ENCODE results near the gene MAGI1.
"Not testable (repeated sequence)": the region's sequence is repeated elsewhere in the genome, so short reads cannot be mapped to it uniquely, and the experiment has no call there.

Gene MAGI1

DNA sequence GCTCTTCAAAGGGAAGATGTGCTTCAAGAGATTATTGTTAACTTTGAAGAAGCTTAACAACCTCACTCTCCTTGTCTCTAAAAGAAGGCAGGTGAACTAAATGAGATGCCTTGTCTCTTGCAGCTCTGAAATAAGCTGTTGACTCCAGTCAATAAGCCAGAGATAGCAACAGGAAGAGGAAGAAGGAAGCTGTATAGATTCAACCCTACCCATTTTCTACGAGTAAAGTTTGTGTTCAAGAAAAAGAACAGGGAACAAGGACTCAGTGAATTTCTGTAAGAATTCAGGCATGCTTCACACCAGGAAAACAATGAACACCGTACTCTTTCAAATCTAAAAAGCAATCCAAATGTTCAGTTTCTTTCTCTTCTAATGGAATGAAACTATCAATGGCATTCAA is 503.5 kb downstream of the MAGI1 start:
- no peaks in the 10 kb centered on the region for H3K36me3 Mint-ChIP-seq
- H3K4me1 Mint-ChIP-seq: no peaks in the 10 kb centered on the region
- no peak overlapping the region for H3K4me3 Mint-ChIP-seq
- H3K27ac Mint-ChIP-seq: no peak overlapping the region
- peaks cover 7% of the 10 kb centered on the region for H3K9me3 Mint-ChIP-seq
- no peak for ATAC-seq
- no peaks in the 10 kb centered on the region for H3K27me3 Mint-ChIP-seq

GRCh38 chr3:65534805-65535204 is 503.9 kb downstream of the MAGI1 start:
- Mint-ChIP-seq H3K36me3 (no peaks in the 10 kb centered on the region), H3K27me3 (no peaks in the 10 kb centered on the region), H3K27ac (no peak overlapping the region), H3K4me1 (no peaks in the 10 kb centered on the region), H3K9me3 (peaks cover 7% of the 10 kb centered on the region), H3K4me3 (no peak overlapping the region)
- no peak for ATAC-seq

DNA sequence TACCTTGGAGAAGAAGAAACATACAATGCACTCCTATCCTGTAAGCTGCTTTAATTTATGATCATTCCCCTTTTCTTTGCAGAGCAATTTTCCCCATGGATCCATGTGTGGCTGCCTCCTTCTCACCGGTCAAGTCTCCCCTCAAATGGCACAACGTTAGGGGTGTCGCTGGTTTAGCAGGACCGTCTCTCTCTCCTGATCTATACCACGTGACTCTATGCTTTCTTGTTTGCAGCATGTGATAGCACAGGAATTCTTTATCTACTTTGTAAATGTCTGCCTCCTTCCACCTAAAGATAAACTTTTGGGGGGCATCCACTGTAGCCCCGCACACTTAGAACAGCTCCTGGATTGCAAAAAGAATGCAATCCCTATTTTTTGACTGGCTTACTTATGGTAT is 506.0 kb downstream of the MAGI1 start:
- Mint-ChIP-seq H3K27me3 (no peaks in the 10 kb centered on the region), H3K27ac (no peak overlapping the region), H3K4me1 (no peaks in the 10 kb centered on the region), H3K4me3 (no peak overlapping the region), H3K9me3 (peaks cover 7% of the 10 kb centered on the region), H3K36me3 (no peaks in the 10 kb centered on the region)
- no peak for ATAC-seq

DNA sequence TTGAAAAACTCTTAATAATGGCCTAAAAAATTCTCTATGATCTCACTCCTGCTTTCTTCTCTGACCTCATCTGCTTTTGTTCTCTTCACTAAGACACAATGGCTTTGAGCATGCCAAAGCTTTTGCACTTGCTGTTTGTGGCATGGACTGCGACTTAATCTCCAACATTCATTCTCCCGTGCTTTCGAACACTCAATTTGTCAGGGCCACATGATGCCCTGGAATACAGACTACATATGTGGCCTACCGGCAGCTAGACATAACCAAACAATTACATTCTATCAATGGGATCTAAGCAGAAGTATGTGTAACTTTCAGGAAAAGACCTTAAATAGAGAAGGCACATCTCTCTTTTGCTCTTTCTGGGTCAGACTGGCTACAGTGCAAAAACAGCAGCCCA is 506.5 kb downstream of the MAGI1 start:
- Mint-ChIP-seq H3K4me1 (no peaks in the 10 kb centered on the region), H3K27me3 (no peaks in the 10 kb centered on the region), H3K4me3 (no peak overlapping the region), H3K9me3 (peaks cover 5% of the 10 kb centered on the region), H3K27ac (no peak overlapping the region), H3K36me3 (no peaks in the 10 kb centered on the region)
- ATAC-seq: no peak

GRCh38 chr3:65531499-65531898 is 507.2 kb downstream of the MAGI1 start:
- H3K4me3 Mint-ChIP-seq: no peak overlapping the region
- no peak overlapping the region for H3K27ac Mint-ChIP-seq
- H3K36me3 Mint-ChIP-seq: no peaks in the 10 kb centered on the region
- H3K27me3 Mint-ChIP-seq: no peaks in the 10 kb centered on the region
- H3K9me3 Mint-ChIP-seq: peaks cover 2% of the 10 kb centered on the region
- no peaks in the 10 kb centered on the region for H3K4me1 Mint-ChIP-seq
- no peak for ATAC-seq

DNA sequence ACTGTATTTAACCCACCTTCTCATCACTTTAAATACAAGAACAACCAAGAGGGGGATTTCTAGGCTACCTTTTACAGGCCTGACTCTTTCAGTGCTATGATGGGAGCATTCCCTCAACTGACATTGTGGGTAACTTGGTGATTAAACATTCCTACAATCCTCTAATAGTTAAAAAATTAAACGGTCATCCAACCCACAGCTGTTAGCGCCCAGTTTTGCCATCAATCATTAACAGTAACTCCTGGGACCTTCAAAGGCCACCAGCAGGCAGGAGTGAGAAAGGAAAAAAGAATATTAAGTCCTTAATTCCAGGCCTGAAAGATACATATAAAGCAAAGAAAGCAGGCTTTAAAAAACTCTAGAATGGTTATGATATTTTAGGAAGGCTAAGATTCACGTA is 512.1 kb downstream of the MAGI1 start:
- ATAC-seq: no peak
- H3K27ac Mint-ChIP-seq: no peak overlapping the region
- no peaks in the 10 kb centered on the region for H3K27me3 Mint-ChIP-seq
- H3K9me3 Mint-ChIP-seq: peaks cover 4% of the 10 kb centered on the region
- no peaks in the 10 kb centered on the region for H3K36me3 Mint-ChIP-seq
- no peak overlapping the region for H3K4me3 Mint-ChIP-seq
- no peaks in the 10 kb centered on the region for H3K4me1 Mint-ChIP-seq

- H3K4me1 Mint-ChIP-seq: no peaks in the 10 kb centered on the region
- H3K4me3 Mint-ChIP-seq: no peak overlapping the region
- peaks cover 4% of the 10 kb centered on the region for H3K9me3 Mint-ChIP-seq
- no peaks in the 10 kb centered on the region for H3K36me3 Mint-ChIP-seq
- H3K27me3 Mint-ChIP-seq: no peaks in the 10 kb centered on the region
- no peak for ATAC-seq
- no peak overlapping the region for H3K27ac Mint-ChIP-seq
Observed at GRCh38 chr3:65524584-65524983, 514.1 kb downstream of the MAGI1 start.

GRCh38 chr3:65523878-65524277 is 514.8 kb downstream of the MAGI1 start:
- Mint-ChIP-seq H3K27me3 (no peaks in the 10 kb centered on the region), H3K27ac (no peak overlapping the region), H3K36me3 (no peaks in the 10 kb centered on the region), H3K4me1 (no peaks in the 10 kb centered on the region), H3K4me3 (no peak overlapping the region), H3K9me3 (peaks cover 4% of the 10 kb centered on the region)
- no peak for ATAC-seq

- Mint-ChIP-seq H3K36me3 (no peaks in the 10 kb centered on the region), H3K4me3 (no peak overlapping the region), H3K27me3 (no peaks in the 10 kb centered on the region), H3K27ac (no peak overlapping the region), H3K4me1 (no peaks in the 10 kb centered on the region), H3K9me3 (peaks cover 8% of the 10 kb centered on the region)
- no peak for ATAC-seq
Observed at GRCh38 chr3:65521032-65521431, 517.7 kb downstream of the MAGI1 start.

GRCh38 chr3:65516998-65517397 is 521.7 kb downstream of the MAGI1 start:
- Mint-ChIP-seq H3K27me3 (no peaks in the 10 kb centered on the region), H3K27ac (no peak overlapping the region), H3K9me3 (peaks cover 5% of the 10 kb centered on the region), H3K4me3 (no peak overlapping the region), H3K36me3 (no peaks in the 10 kb centered on the region), H3K4me1 (no peaks in the 10 kb centered on the region)
- no peak for ATAC-seq

DNA sequence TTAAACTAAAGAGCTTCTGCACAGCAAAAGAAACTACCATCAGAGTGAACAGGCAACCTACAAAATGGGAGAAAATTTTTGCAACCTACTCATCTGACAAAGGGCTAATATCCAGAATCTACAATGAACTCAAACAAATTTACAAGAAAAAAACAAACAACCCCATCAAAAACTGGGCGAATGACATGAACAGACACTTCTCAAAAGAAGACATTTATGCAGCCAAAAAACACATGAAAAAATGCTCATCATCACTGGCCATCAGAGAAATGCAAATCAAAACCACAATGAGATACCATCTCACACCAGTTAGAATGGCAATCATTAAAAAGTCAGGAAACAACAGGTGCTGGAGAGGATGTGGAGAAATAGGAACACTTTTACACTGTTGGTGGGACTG is 524.4 kb downstream of the MAGI1 start:
- H3K36me3 Mint-ChIP-seq, H3K27ac Mint-ChIP-seq, H3K9me3 Mint-ChIP-seq, H3K4me3 Mint-ChIP-seq, H3K4me1 Mint-ChIP-seq, H3K27me3 Mint-ChIP-seq, ATAC-seq: not testable (repeated sequence)

GRCh38 chr3:65509423-65509794 is 529.3 kb downstream of the MAGI1 start:
- not testable (repeated sequence) for H3K4me1 Mint-ChIP-seq, H3K4me3 Mint-ChIP-seq

DNA sequence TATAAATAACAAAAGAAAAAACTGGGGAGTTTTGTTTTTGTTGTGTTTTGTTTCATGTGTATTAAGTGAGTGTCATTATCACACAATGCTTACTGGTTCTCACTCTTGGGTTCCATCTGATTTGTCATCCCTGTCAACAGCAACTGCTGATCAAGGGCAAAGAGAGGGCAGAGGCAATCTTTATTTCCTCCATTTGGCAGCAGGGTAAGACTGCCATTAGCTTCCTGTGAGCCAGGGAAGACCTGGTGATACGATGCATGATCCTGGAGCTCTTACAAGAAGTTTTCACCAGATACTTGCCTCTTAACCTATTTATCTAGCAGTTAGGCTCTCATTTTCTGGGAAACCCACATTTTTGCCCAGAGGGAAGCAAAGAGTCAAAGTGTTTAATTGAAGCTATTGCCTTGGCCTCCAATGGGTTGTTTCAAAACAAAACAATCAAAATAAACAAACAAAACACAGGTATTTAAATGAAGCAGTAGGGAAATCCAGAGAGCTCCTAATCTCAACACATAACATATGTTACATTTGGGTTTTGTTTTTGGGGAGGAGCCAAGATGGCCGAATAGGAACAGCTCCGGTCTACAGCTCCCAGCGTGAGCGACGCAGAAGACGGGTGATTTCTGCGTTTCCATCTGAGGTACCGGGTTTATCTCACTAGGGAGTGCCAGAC is 529.8 kb downstream of the MAGI1 start:
- H3K27ac Mint-ChIP-seq: no peak overlapping the region
- no peak overlapping the region for H3K4me3 Mint-ChIP-seq
- no peaks in the 10 kb centered on the region for H3K36me3 Mint-ChIP-seq
- H3K4me1 Mint-ChIP-seq: no peaks in the 10 kb centered on the region
- H3K9me3 Mint-ChIP-seq: no peaks in the 10 kb centered on the region
- no peaks in the 10 kb centered on the region for H3K27me3 Mint-ChIP-seq
- no peak for ATAC-seq

More at GRCh38 chr3:65509423-65509794, 529.3 kb downstream of the MAGI1 start:
- not testable (repeated sequence) for H3K36me3 Mint-ChIP-seq, H3K9me3 Mint-ChIP-seq, ATAC-seq, H3K27me3 Mint-ChIP-seq, H3K27ac Mint-ChIP-seq

DNA sequence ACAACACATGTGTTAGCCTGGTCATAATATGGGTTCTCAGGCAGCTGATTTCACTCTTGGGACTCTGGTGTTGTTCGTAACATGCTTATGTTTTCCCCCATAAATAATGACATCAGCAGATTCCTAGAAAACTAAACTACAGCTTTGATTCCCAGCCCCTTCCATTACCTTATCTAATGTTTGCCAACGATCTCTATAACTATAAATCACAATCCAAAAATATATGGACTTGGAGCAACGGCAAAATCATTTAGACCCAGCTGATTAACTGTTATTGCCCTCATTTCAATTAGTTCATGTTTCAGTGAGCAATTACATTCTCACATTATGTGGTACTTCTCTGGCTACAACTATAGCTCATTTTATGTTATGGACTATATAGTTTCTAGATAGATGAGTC is 531.3 kb downstream of the MAGI1 start:
- Mint-ChIP-seq H3K27me3 (no peaks in the 10 kb centered on the region), H3K9me3 (peaks cover 3% of the 10 kb centered on the region), H3K4me3 (no peak overlapping the region), H3K36me3 (no peaks in the 10 kb centered on the region), H3K27ac (no peak overlapping the region), H3K4me1 (no peaks in the 10 kb centered on the region)
- no peak for ATAC-seq

GRCh38 chr3:65503776-65504175 is 534.9 kb downstream of the MAGI1 start:
- Mint-ChIP-seq H3K27me3 (no peaks in the 10 kb centered on the region), H3K9me3 (peaks cover 3% of the 10 kb centered on the region), H3K36me3 (no peaks in the 10 kb centered on the region), H3K27ac (no peak overlapping the region), H3K4me1 (no peaks in the 10 kb centered on the region), H3K4me3 (no peak overlapping the region)
- ATAC-seq: no peak

- Mint-ChIP-seq H3K4me3 (no peak overlapping the region), H3K36me3 (no peaks in the 10 kb centered on the region), H3K27me3 (no peaks in the 10 kb centered on the region), H3K27ac (no peak overlapping the region), H3K9me3 (peaks cover 3% of the 10 kb centered on the region), H3K4me1 (no peaks in the 10 kb centered on the region)
- no peak for ATAC-seq
Observed at GRCh38 chr3:65502526-65502925, 536.2 kb downstream of the MAGI1 start.
